Measurements from ENCODE around the gene ZNF701.

Gene ZNF701

GRCh38 chr19:52527134-52527955 is 42.7 kb upstream of the ZNF701 start, which contains the start of gene ZNF808:
Gene ZNF808, plus strand, starts transcription at chr19:52527668. Its CDS starts 15,617 bp downstream, at chr19:52543285.
- peaks cover 17% of the 10 kb centered on the region for H3K4me1 ChIP-seq (ENCODE audit: control insufficient read depth, low read length)
- H3K9me2 ChIP-seq (replicated peaks; ENCODE audit: control insufficient read depth, low read length) = no peaks in the 10 kb centered on the region
- H3K79me2 ChIP-seq (ENCODE audit: control insufficient read depth, low read length) = peaks cover 42% of the 10 kb centered on the region
- H4K20me1 ChIP-seq (ENCODE audit: control insufficient read depth, insufficient read depth, low read depth, low read length) = no peaks in the 10 kb centered on the region
- peak within 1 kb of the TSS; percentile 49 for H3K27ac ChIP-seq (ENCODE audit: low read depth, low read length)
- peak within 1 kb of the TSS; percentile 99 for H3K4me2 ChIP-seq (ENCODE audit: low read length)
- H3K36me3 ChIP-seq (ENCODE audit: control insufficient read depth, low read length) = peaks cover 13% of the 10 kb centered on the region
- no peaks in the 10 kb centered on the region for H3K9me3 ChIP-seq (ENCODE audit: control insufficient read depth, insufficient read depth, low read length)
- no peaks in the 10 kb centered on the region for H3K27me3 ChIP-seq (ENCODE audit: control insufficient read depth, low read length)
- TF ChIP-seq CTCF (IDR thresholded peaks at IDR 0.05; ENCODE audit: low read depth, low read length, poor library complexity, severe bottlenecking) (peak; percentile 60), EZH2phosphoT487 (IDR thresholded peaks at IDR 0.05; ENCODE audit: borderline replicate concordance, low read length) (no peak)
- no peaks in the 10 kb centered on the region for H3F3A ChIP-seq (ENCODE audit: control insufficient read depth, insufficient read depth)
- peak within 1 kb of the TSS; percentile 99 for H3K4me3 ChIP-seq (ENCODE audit: low read length)

GRCh38 chr19:52527956-52528351 is 42.1 kb upstream of the ZNF701 start:
- H3K27ac ChIP-seq (ENCODE audit: low read depth, low read length) = peak overlapping the region; percentile 40
- no peaks in the 10 kb centered on the region for H4K20me1 ChIP-seq (ENCODE audit: control insufficient read depth, insufficient read depth, low read depth, low read length)
- H3K4me2 ChIP-seq (ENCODE audit: low read length) = peak overlapping the region; percentile 99
- H3K36me3 ChIP-seq (ENCODE audit: control insufficient read depth, low read length) = peaks cover 13% of the 10 kb centered on the region
- TF ChIP-seq EZH2phosphoT487 (IDR thresholded peaks at IDR 0.05; ENCODE audit: borderline replicate concordance, low read length) (no peak), CTCF (IDR thresholded peaks at IDR 0.05; ENCODE audit: low read depth, low read length, poor library complexity, severe bottlenecking) (no peak)
- peaks cover 45% of the 10 kb centered on the region for H3K79me2 ChIP-seq (ENCODE audit: control insufficient read depth, low read length)
- H3K4me3 ChIP-seq (ENCODE audit: low read length) = peak overlapping the region; percentile 99
- H3K9me2 ChIP-seq (replicated peaks; ENCODE audit: control insufficient read depth, low read length) = no peaks in the 10 kb centered on the region
- H3K9me3 ChIP-seq (ENCODE audit: control insufficient read depth, insufficient read depth, low read length) = no peaks in the 10 kb centered on the region
- no peaks in the 10 kb centered on the region for H3F3A ChIP-seq (ENCODE audit: control insufficient read depth, insufficient read depth)
- peaks cover 17% of the 10 kb centered on the region for H3K4me1 ChIP-seq (ENCODE audit: control insufficient read depth, low read length)
- no peaks in the 10 kb centered on the region for H3K27me3 ChIP-seq (ENCODE audit: control insufficient read depth, low read length)

- H3F3A ChIP-seq (ENCODE audit: control insufficient read depth, insufficient read depth) = peaks cover 6% of the 10 kb centered on the region; the same call in 1 of the 2 replicates
- TF ChIP-seq CTCF (IDR thresholded peaks at IDR 0.05; ENCODE audit: low read depth, low read length, poor library complexity, severe bottlenecking) (no peak), EZH2phosphoT487 (IDR thresholded peaks at IDR 0.05; ENCODE audit: borderline replicate concordance, low read length) (no peak)
- H3K9me2 ChIP-seq (replicated peaks; ENCODE audit: control insufficient read depth, low read length) = no peaks in the 10 kb centered on the region
Measured at GRCh38 chr19:52532480-52532879, 37.6 kb upstream of the ZNF701 start.

More at GRCh38 chr19:52532480-52532879, 37.6 kb upstream of the ZNF701 start:
- Histone ChIP-seq H3K27me3 (ENCODE audit: control insufficient read depth, low read length) (no peaks in the 10 kb centered on the region), H3K27ac (ENCODE audit: low read depth, low read length) (no peak overlapping the region), H3K36me3 (ENCODE audit: control insufficient read depth, low read length) (peaks cover 24% of the 10 kb centered on the region), H3K79me2 (ENCODE audit: control insufficient read depth, low read length) (peaks cover 65% of the 10 kb centered on the region), H3K9me3 (ENCODE audit: control insufficient read depth, insufficient read depth, low read length) (no peaks in the 10 kb centered on the region), H4K20me1 (ENCODE audit: control insufficient read depth, insufficient read depth, low read depth, low read length) (no peaks in the 10 kb centered on the region), H3K4me2 (ENCODE audit: low read length) (no peak overlapping the region), H3K4me1 (ENCODE audit: control insufficient read depth, low read length) (peaks cover 26% of the 10 kb centered on the region), H3K4me3 (ENCODE audit: low read length) (no peak overlapping the region)
